Measurements from ENCODE around the gene LRRC43.

The LRRC43 gene

DNA sequence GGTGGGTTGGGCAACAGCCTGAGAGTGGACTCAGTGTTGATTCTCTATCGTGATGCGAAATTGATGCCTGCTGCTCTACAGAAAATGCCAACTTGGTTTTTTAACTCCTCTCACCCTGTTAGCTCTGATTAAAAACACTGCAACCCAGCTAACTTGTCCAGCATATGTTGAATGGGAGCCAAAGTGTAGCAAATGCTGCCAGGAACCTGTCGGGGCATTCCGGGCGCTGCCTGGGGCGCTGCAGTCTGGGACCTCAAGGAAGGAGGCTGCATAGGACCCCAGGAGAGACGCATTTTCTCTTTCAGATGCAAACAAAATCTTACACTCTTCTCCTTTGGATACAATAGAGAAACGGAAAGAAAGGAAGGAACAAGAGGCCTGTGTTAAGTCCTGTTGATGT lies 24.5 kb downstream of the LRRC43 start:
- intact Hi-C loops (cut with DNase I) = no loop called here
- peak in 1 of 10 donors; percentile 28 for DNase-seq

DNA sequence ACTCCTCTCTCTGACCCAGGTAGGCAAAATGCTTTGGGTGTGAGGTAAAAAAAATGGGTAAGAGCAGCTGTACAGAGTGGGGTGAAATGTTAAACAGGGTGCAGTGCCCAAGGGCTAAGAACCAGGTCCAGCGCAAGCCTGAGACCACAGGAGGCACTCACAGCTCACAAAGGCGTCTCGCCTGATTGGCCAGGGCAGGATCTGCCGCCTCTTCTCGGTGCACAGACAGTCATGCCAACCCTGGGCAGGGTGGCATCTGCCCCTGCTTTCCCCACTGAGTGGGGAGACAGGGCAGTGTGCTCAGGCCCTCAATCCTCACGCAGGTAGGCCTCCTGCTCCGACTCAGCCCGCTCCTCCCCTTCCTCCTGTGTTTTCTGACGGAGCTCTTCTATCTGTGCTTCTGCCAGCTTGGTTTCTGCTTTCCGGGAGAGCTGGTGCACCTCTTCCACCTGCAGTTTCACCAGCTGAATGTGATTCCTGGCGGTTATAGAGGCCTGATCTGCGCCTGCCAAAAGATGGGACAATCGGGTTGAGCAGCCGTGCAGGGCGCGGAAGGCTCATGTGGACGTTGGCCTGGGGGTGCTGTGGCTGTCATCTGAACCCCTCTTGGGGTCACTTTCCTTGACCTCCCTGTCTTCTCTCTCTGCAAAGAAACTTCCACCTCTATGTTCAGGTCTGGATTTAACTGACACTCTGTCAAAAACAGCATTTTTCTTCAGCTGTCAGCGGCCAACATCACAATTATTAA lies 25.3 kb downstream of the LRRC43 start:
- intact Hi-C loops (cut with DNase I) = no loop called here
- DNase-seq = peak in 2 of 10 donors; percentile 58 to 59

- intact Hi-C loops (cut with DNase I) = no loop called here
- DNase-seq = no peak
These were observed 32.8 kb downstream of the LRRC43 start for GRCh38 chr12:122215771-122216170.

DNA sequence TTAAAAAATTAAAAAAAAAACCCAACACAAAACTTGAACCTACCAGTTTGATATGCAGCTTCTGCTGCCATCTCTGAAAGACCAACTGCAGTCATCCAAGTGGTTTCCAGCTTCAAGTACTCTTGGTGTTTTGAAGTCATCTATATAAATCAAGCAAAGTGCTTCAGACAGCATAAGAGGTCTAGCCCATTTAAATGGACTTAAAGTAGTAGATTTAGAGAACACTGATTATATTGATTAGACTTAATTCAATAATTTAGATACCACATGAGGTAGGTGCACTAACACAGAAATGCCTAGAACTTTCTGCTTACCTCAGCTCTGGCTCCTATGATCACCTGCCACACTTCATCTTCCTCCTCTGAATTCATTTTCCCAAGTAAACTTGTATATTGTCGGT lies 33.5 kb downstream of the LRRC43 start:
- intact Hi-C loops (cut with DNase I) = no loop called here
- DNase-seq = no peak

DNA sequence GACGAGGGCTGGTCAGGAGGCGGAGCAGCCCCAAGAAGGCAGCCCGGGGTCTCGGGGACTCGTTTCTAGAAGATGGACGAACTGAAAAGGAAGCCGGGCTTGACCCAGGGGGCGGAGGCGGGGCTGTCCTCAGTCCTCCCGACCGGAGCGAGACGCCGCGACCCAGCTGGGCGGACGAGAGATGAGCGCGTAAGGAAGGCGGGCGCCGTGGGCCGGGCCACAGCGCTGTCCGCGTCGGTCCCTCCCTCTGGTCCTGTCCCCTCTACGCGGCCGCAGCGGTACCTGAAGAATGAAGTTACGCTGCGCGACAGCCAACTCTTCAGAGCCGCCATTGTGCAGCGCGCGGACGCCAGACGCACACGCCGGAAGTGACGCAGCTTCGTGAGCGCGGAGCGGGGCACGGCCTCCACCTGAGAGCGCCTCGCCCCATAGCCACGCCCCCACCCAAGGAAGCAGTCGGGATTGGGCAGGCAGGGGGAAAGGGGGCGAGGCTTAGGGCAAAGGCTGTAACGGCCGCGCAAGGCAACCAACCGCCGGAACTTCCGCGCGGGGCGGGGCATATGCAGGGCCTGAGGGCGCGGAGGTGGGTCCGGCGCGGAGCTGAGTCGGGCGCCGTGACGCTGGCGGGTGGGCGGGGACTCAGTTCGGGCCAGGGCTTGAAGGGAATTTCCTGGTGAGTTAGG lies 42.9 kb downstream of the LRRC43 start, which contains the start of gene DIABLO:
Gene DIABLO (minus strand): TSS at position 370 of the 683 bp plus-strand sequence. CDS start 38 bp downstream, at position 332.
- intact Hi-C loops (cut with DNase I) = loop anchor here (1.0 kb wide), 1 partner anchor 40 kb away; the partner anchor contains the start of gene VPS33A

DNA sequence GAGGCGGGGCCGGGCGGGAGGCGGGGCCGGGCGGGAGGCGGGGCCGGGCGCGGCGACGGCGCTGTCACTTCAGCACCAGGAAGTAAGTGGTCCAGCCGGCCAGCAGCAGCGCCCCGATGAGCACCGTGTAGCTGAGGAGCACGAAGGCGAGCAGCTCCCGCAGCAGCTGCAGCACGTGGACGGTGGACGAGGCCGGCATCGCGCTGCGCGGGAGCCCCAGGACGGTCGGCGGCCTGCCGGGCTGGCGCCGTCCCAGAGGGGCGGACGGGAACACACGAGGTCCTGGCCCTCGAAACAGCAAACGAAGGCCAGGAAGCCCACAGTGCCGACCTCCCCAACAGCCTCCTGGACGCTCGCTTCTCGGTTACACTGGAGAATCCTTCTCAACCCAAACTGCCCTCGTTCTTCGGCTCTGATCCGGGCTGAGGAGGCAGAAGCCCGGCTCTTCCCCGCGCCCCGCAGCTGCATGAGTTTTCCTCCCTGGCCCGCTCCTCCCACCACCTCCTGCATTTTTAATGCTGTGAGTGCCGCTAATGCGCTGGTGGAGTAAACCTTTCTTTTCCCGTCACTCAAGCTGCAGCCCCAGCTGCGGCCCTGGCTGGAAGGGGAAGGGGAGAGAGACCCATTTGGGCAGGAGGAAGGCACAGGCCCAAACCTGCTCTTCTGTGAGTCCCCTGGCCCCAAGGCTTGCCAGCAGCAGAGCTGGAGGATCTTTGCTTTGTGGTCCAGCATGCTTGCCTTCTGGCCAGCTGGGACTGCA lies 43.6 kb downstream of the LRRC43 start:
- intact Hi-C loops (cut with DNase I) = loop anchor here (1.0 kb wide), 1 partner anchor 40 kb away; the partner anchor contains the start of gene VPS33A
- DNase-seq = peak in 1 of 10 donors; percentile 86

More for the DNA sequence above, 42.9 kb downstream of the LRRC43 start, which contains the start of gene DIABLO:
- peak; percentile 100 for DNase-seq

DNA sequence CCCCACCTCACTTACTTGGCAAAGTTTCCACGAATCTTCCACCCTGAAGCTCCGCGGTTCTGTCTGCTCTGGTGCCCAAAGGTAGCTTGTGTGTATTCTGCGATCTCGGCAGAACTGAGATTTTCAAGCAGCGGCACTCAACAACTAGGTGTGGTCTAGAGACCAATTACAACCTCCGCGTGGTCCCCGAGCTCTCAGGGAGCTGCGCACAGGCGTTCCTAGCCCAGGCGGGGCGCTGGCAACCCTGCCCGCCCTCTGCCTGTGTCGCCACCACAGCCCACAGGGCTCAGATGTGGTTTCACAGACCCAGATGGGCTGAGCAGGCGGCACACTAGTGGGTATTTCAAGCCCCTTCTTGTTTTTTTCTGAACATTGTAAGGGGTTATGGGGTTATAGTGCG lies 44.4 kb downstream of the LRRC43 start:
- intact Hi-C loops (cut with DNase I) = no loop called here
- DNase-seq = no peak

GRCh38 chr12:122228092-122228491 lies 45.2 kb downstream of the LRRC43 start:
- intact Hi-C loops (cut with DNase I) = no loop called here
- no peak for DNase-seq

DNA sequence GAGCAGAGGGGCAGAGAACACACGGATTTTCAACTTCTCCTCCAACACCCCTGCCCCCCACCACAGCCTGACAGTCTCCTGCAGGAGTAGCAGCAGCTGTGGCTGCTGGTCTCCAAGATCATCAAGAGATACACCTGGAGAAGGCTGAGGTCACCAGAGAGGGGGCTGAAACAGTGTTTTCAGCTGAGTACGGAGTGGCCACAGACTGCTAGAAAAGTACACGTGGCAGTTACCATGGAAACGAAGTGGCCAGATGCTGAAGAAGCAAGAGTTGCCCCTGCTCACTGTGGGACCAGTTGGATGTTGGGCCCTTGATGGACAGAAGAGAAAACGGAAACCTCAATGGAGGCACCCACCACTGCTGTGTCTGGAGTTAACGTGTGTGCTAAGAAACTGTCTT lies 47.9 kb downstream of the LRRC43 start:
- intact Hi-C loops (cut with DNase I) = no loop called here
- DNase-seq = no peak

DNA sequence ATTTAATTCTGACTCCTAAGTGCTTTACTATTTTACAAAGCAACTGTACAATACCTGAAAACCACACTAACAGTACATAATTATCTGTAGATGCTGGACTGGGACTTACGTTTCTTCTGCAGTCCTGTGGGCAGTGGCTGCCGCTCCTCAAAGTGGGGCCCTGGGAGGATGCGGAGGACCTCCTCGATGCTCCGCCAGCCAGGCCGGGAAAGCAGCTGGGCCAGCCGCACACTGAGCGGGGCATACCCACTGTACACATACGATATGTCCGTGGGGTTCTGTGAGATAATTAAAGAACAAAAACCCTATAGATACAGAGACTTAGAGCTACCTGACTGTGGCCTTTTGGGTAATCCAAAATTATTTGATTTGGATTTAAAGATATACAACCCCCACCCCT lies 49.8 kb downstream of the LRRC43 start:
- no peak for DNase-seq
- intact Hi-C loops (cut with DNase I) = no loop called here

- intact Hi-C loops (cut with DNase I) = no loop called here
- no peak for DNase-seq
These were observed 52.8 kb downstream of the LRRC43 start for GRCh38 chr12:122235741-122236140.

GRCh38 chr12:122238861-122239260 lies 55.9 kb downstream of the LRRC43 start:
- no peak for DNase-seq
- intact Hi-C loops (cut with DNase I) = no loop called here

GRCh38 chr12:122243965-122244364 lies 61.0 kb downstream of the LRRC43 start:
- intact Hi-C loops (cut with DNase I) = no loop called here
- no peak for DNase-seq

GRCh38 chr12:122244565-122245371 lies 61.8 kb downstream of the LRRC43 start:
- no peak for DNase-seq
- intact Hi-C loops (cut with DNase I) = no loop called here

DNA sequence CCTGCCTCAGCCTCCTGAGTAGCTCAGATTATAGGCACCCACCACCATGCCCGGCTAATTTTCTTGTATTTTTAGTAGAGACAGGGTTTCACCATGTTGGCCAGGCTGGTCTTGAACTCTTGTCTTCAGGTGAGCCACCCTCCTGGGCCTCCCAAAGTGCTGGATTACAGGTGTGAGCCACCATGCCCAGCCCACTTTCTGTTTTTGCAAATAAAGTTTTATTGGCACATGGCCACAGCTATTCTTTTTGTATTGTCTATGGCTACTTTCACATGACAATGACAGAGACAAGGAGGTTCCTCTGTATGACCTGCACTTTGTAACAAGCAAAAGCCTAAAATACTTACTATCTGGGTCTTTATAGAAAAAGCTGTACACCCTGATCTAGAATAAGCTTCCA lies 62.6 kb downstream of the LRRC43 start:
- intact Hi-C loops (cut with DNase I) = no loop called here
- peak in 1 of 10 donors; percentile 8 for DNase-seq

DNA sequence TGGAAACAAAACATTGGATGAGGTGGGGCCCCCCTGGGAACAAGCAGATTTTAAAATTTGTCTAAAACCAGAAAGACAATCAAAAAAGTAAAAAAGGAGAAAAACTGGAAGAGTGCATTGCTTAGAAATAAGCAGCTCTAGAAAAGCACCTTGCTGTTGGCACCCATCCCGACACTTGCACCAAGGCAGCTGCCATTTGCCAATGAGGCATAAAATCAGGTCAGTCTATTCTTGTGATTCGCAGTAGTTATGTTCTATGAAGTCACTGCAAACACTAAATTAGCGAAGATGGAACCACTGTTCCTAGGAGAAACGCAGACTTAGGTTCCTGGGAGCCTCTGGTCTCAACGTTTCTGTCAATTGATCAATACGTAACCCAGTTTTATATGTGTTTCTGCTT lies 67.1 kb downstream of the LRRC43 start:
- peak in 1 of 10 donors; percentile 60 for DNase-seq
- intact Hi-C loops (cut with DNase I) = no loop called here

- intact Hi-C loops (cut with DNase I) = no loop called here
- DNase-seq = no peak
These were observed 67.6 kb downstream of the LRRC43 start for GRCh38 chr12:122250536-122250935.
